ENCODE results near the gene KLHL33. TPM values are rescaled to one million over a fixed set of nuclear protein-coding genes. Genes with fewer than 3 reads are reported as not detected.

The KLHL33 gene
- total and polyA plus RNA-seq, 2 donors from 2014 or later = 0.24 to 0.72 TPM

GRCh38 chr14:20388159-20388558 lies 47.8 kb downstream of the KLHL33 start:
- Histone ChIP-seq H3K9me3 (ENCODE audit: control insufficient read depth in 2 of 3, insufficient read depth in 1 of 3, low read length in 3 of 3) (no peaks in the 10 kb centered on the region), H3K9ac (ENCODE audit: low read length in 3 of 3) (no peak overlapping the region), H3K36me3 (ENCODE audit: control insufficient read depth in 2 of 3, insufficient read depth in 3 of 3, low read length in 3 of 3) (peaks cover 6 to 69% (median 58%) of the 10 kb centered on the region in 3 donors), H3K4me3 (ENCODE audit: low read length in 3 of 3) (no peak overlapping the region), H3K27me3 (ENCODE audit: control insufficient read depth, insufficient read depth, low read length) (no peaks in the 10 kb centered on the region), H3K27ac (ENCODE audit: low read depth in 2 of 2, low read length in 2 of 2) (no peak overlapping the region), H3K4me1 (ENCODE audit: control insufficient read depth in 2 of 3, insufficient read depth in 2 of 3, low read depth in 1 of 3, low read length in 3 of 3) (no peaks in the 10 kb centered on the region)
- intact Hi-C loops (cut with DNase I) = no loop called here
- TF ChIP-seq CTCF (IDR thresholded peaks at IDR 0.05; ENCODE audit: borderline replicate concordance, extremely low read depth, insufficient read depth) = no peak
- FAIRE-seq (no peak), DNase-seq (no peak)

GRCh38 chr14:20387576-20387975 lies 48.4 kb downstream of the KLHL33 start:
- DNase-seq (no peak), FAIRE-seq (no peak)
- no peaks in the 10 kb centered on the region for H3K9me3 ChIP-seq (ENCODE audit: control insufficient read depth in 2 of 3, insufficient read depth in 1 of 3, low read length in 3 of 3)
- no peak overlapping the region for H3K9ac ChIP-seq (ENCODE audit: low read length in 3 of 3)
- no peaks in the 10 kb centered on the region for H3K4me1 ChIP-seq (ENCODE audit: control insufficient read depth in 2 of 3, insufficient read depth in 2 of 3, low read depth in 1 of 3, low read length in 3 of 3)
- H3K27me3 ChIP-seq (ENCODE audit: control insufficient read depth, insufficient read depth, low read length) = no peaks in the 10 kb centered on the region
- no peak overlapping the region for H3K4me3 ChIP-seq (ENCODE audit: low read length in 3 of 3)
- peaks cover 6 to 73% (median 58%) of the 10 kb centered on the region in 3 donors for H3K36me3 ChIP-seq (ENCODE audit: control insufficient read depth in 2 of 3, insufficient read depth in 3 of 3, low read length in 3 of 3)
- intact Hi-C loops (cut with DNase I) = no loop called here
- no peak for TF ChIP-seq CTCF (IDR thresholded peaks at IDR 0.05; ENCODE audit: borderline replicate concordance, extremely low read depth, insufficient read depth)
- no peak overlapping the region for H3K27ac ChIP-seq (ENCODE audit: low read depth in 2 of 2, low read length in 2 of 2)

- Histone ChIP-seq H3K36me3 (ENCODE audit: control insufficient read depth in 2 of 3, insufficient read depth in 3 of 3, low read length in 3 of 3) (peaks cover 6 to 80% (median 63%) of the 10 kb centered on the region in 3 donors), H3K4me1 (ENCODE audit: control insufficient read depth in 2 of 3, insufficient read depth in 2 of 3, low read depth in 1 of 3, low read length in 3 of 3) (no peaks in the 10 kb centered on the region), H3K27ac (ENCODE audit: low read depth in 2 of 2, low read length in 2 of 2) (no peak overlapping the region), H3K4me3 (ENCODE audit: low read length in 3 of 3) (no peak overlapping the region), H3K9me3 (ENCODE audit: control insufficient read depth in 2 of 3, insufficient read depth in 1 of 3, low read length in 3 of 3) (no peaks in the 10 kb centered on the region), H3K27me3 (ENCODE audit: control insufficient read depth, insufficient read depth, low read length) (no peaks in the 10 kb centered on the region), H3K9ac (ENCODE audit: low read length in 3 of 3) (no peak overlapping the region)
- TF ChIP-seq CTCF (IDR thresholded peaks at IDR 0.05; ENCODE audit: borderline replicate concordance, extremely low read depth, insufficient read depth) = no peak
- intact Hi-C loops (cut with DNase I) = no loop called here
- DNase-seq (no peak), FAIRE-seq (no peak)
Measured at GRCh38 chr14:20386276-20386855, 49.6 kb downstream of the KLHL33 start.

GRCh38 chr14:20384886-20385285 lies 51.1 kb downstream of the KLHL33 start:
- FAIRE-seq (no peak), DNase-seq (no peak)
- Histone ChIP-seq H3K36me3 (ENCODE audit: control insufficient read depth in 2 of 3, insufficient read depth in 3 of 3, low read length in 3 of 3) (peaks cover 6 to 82% (median 56%) of the 10 kb centered on the region in 3 donors), H3K9ac (ENCODE audit: low read length in 3 of 3) (no peak overlapping the region), H3K4me1 (ENCODE audit: control insufficient read depth in 2 of 3, insufficient read depth in 2 of 3, low read depth in 1 of 3, low read length in 3 of 3) (no peaks in the 10 kb centered on the region), H3K4me3 (ENCODE audit: low read length in 3 of 3) (no peak overlapping the region), H3K9me3 (ENCODE audit: control insufficient read depth in 2 of 3, insufficient read depth in 1 of 3, low read length in 3 of 3) (no peaks in the 10 kb centered on the region), H3K27ac (ENCODE audit: low read depth in 2 of 2, low read length in 2 of 2) (no peak overlapping the region), H3K27me3 (ENCODE audit: control insufficient read depth, insufficient read depth, low read length) (no peaks in the 10 kb centered on the region)
- intact Hi-C loops (cut with DNase I) = no loop called here
- TF ChIP-seq CTCF (IDR thresholded peaks at IDR 0.05; ENCODE audit: borderline replicate concordance, extremely low read depth, insufficient read depth) = no peak

All from kidney (tissue), 14 donors.